GM19351 (cell line): Measurements from ENCODE around the gene IQGAP3.

Experiments used
- ATAC-seq: cut with Tn5 transposase; IDR thresholded peaks from one replicate; pipeline ENCODE4 v1.9.1; 2021; ENCODE audit warnings: mild to moderate bottlenecking, moderate library complexity; ENCODE audit not compliant: unreplicated experiment

The IQGAP3 gene

GRCh38 chr1:156543066-156543465 lies 29.3 kb downstream of the IQGAP3 start:
- no peak for ATAC-seq

- ATAC-seq: no peak
These were observed 31.4 kb downstream of the IQGAP3 start for GRCh38 chr1:156540955-156541354.

DNA sequence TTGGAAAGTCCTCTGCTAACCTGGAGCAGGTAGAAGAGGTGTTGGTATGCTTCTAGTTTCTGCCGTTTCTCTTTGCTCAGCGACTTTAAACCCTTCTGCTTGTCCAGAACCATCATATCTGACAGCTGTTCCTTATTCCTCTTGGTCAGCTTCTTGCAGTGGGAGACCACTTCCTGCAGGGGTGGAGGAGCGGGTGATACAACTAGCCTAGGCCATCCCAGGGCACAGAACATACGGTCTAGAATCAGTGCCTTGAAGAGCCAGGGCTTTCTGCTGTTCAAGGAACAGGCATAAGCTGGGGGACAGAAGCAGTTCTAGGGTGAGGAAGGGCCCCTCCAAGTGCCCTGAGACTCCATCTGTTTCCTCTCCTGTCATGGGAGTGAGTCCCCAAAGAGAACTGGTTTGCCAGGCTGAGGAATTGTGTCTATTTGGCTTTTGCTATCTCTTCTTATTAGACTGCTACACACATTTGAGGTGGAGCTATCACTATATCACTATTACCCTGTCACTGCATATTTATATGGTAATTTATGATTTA lies 32.5 kb downstream of the IQGAP3 start:
- no peak for ATAC-seq

DNA sequence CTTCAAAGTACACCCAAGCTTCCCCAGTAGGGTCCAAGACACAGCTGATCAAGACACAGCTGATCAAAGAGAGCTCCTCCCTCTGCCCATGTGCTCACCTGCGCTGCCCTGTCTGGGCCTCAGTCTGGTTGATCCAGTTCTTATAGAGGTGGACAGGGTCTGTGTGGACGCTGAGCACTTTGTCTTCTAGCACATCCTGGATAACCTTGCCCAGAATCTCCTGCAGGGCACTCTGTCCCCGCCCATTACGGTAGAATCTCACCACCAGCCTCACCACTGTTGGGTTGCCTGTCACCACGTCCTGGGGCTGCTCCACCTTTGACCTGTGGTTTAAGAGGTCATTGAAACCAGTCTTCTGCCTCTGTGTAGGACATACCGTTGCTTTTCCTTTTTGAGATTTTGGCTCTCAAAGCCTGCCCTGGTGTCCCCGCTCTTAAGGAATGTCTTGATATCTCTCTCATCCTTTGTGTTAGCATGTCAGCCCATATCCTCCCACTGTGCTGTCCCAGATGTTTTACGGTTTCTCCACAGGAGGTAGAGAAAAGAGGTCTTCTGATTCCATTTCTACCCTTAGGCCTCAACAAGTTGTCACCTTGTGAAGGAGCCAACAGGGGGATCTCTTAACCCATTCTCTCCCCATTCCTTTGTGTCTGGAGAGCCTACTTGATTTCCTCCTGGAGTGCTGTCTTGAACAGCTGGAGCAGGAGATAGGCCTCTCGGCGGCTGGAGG lies 33.5 kb downstream of the IQGAP3 start:
- ATAC-seq: no peak

DNA sequence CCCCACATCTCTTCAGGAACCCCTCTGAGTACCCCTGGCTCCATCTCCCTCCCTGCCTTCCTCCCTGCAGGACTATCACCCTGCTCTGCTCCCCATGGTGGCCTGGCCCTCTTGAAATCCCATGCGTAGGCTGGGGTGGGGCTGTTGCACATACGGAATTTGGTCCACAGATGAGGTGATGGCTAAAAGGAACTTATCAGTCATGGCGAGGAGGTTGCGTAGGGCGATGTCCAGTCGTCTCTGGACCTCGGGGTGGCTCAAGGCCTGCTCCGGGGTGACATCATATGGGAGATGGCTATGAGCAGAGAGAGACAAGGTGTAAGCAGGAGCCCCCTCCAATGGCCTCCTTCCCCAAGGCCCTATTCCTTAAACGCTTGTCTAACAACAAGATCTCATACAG lies 35.3 kb downstream of the IQGAP3 start:
- no peak for ATAC-seq

DNA sequence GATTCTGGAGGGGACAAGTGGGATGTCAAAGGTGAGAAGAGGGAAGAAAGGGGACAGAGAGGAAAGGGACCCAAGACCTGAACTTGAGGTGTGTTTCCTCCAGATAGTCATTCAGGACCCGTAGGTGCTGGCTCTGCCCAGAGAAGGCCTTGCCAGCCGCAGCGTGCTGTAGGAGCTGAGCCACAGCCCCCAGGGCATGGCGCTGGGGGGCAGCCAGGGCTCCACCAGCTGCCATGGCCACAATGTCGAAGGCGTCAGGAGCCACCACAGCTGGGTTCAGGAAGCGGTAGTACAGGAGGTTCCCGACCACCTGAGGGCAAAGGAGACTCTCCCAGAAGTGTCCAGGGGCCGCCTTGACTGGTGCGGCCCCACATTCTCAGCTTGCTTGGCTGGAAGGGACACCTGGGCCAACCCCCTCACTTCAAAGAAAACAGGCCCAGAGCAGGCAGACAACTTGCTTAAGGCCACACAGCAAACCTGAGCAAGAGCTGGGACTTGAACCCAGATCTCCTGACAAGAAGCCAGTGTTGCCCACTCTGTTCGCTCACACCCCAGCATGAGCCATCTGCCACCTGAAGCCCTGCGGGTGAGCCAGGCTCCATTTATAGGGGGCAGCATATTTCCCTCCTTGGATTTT lies 37.8 kb downstream of the IQGAP3 start:
- ATAC-seq: no peak

GRCh38 chr1:156533568-156534220 lies 38.7 kb downstream of the IQGAP3 start:
- ATAC-seq: no peak

- ATAC-seq: no peak
These were observed 40.0 kb downstream of the IQGAP3 start for GRCh38 chr1:156532374-156532773.

GRCh38 chr1:156530006-156530405 lies 42.4 kb downstream of the IQGAP3 start:
- no peak for ATAC-seq

- no peak for ATAC-seq
These were observed 43.4 kb downstream of the IQGAP3 start for GRCh38 chr1:156528875-156529425.

GRCh38 chr1:156528231-156528630 lies 44.1 kb downstream of the IQGAP3 start:
- ATAC-seq: no peak

DNA sequence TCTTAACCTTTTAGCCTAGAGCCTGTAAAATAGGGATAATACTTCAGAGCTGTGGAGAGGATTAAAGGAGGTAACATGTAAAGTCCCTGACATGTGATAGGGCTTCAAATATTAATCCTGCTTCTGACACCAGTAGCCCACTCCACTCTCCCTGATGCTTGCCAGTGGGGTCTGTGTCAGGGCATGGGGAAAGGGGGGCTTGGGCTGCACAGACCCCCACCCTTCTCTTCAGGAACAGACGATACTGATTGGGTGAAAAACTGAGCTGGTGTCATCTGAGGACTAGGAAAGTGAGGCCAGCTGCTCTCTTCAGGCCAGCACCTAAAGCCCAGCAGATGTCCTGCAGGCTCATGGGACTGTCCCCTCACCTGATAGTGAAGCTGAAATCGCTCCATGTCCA lies 44.8 kb downstream of the IQGAP3 start:
- ATAC-seq: no peak

- no peak for ATAC-seq
These were observed 46.4 kb downstream of the IQGAP3 start for GRCh38 chr1:156525856-156526489.

DNA sequence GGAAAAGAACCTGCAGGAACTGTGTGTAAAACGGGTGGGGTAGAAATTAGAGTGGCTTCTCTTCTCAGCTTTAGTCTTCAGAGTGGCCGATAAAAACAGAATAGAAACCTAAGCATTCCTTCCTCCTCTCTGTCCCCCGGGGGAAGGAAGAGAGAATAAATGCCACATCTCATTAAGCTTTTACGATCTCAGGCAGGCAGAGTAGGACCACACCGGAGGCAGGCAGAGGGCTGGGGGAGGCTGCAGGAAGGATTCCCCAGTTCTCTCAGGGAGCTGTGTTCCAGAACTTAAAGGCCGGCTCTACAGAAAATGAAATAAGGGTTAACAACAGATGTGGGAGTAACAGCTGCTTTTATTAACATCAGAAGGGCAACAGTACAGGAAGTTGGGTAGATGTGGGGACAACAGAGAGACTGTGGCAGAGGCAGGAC lies 47.3 kb downstream of the IQGAP3 start:
- no peak for ATAC-seq

- no peak for ATAC-seq
These were observed 47.9 kb downstream of the IQGAP3 start for GRCh38 chr1:156524481-156524869.

GRCh38 chr1:156523801-156524480 lies 48.4 kb downstream of the IQGAP3 start:
- ATAC-seq: no peak

- ATAC-seq: no peak
These were observed 49.9 kb downstream of the IQGAP3 start for GRCh38 chr1:156522443-156522970.

GRCh38 chr1:156517748-156518147 lies 54.6 kb downstream of the IQGAP3 start:
- no peak for ATAC-seq

- ATAC-seq: no peak
These were observed 55.5 kb downstream of the IQGAP3 start for GRCh38 chr1:156516821-156517220.

DNA sequence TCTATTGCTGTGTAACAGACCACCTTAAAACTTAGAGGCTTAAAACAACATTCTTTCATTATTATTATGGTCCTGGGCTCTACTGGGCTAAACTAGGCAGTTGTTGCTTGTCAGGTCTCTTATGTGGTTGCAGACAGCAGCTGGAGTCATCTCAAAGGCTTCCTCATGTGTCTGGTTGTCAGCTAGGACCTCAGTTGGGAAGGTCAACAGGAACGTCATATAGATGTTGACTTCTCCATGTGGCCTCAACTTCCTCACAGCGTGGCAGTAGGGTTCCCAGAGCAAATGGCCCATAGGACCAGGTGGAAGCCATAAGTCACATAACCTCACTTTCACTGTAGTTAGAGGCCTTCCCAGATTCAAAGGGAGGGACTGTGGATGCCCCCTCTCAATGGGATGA lies 56.4 kb downstream of the IQGAP3 start:
- ATAC-seq: no peak
